Measurements from ENCODE around the gene FDX2. TPM values are rescaled to one million over a fixed set of nuclear protein-coding genes. Genes with fewer than 3 reads are reported as not detected.

FDX2 gene
- total and polyA plus RNA-seq, 2 donors (not counting 1 experiment from before 2014, with no cell fraction given): 14.0 to 21.0 TPM

DNA sequence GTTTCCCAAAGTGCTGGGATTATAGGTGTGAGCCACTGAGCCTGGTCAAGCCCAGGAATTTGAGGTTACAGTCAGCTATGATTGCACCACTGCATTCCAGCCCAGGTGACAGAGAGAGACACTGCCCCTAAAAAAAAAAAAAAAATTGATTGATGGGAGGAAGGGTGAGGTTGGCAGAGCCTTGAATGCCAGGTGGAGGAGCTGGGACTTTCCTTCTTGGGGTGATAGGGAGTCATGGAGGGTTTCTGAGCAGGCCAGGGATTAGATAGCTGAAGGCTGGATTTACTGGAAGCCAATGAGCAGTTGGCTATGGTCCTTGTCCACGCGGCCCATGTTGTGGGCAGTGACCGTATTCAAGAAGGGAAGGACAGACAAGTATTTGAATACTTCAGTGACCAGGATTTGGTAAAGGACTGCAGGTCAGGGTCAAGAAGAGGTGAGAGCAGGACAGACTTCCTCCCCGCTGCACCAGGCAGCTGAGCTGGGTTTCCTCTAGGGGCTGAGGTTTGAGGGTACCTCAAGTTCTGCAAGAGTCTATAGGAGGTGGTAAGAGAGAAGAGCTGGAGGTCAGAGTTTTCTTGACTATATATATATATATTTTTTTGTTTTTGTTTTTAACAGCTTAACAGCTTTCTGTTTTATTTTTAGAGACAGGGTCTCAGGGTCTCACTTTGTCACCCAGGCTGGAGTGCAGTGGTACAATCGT lies 35.9 kb downstream of the FDX2 start:
- H2AFZ ChIP-seq (ENCODE audit: low read length): no peak overlapping the region
- no peak overlapping the region for H3K9ac ChIP-seq (ENCODE audit: insufficient read depth, low read length)
- TF ChIP-seq, protein P1, sequence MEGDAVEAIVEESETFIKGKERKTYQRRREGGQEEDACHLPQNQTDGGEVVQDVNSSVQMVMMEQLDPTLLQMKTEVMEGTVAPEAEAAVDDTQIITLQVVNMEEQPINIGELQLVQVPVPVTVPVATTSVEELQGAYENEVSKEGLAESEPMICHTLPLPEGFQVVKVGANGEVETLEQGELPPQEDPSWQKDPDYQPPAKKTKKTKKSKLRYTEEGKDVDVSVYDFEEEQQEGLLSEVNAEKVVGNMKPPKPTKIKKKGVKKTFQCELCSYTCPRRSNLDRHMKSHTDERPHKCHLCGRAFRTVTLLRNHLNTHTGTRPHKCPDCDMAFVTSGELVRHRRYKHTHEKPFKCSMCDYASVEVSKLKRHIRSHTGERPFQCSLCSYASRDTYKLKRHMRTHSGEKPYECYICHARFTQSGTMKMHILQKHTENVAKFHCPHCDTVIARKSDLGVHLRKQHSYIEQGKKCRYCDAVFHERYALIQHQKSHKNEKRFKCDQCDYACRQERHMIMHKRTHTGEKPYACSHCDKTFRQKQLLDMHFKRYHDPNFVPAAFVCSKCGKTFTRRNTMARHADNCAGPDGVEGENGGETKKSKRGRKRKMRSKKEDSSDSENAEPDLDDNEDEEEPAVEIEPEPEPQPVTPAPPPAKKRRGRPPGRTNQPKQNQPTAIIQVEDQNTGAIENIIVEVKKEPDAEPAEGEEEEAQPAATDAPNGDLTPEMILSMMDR (conservative IDR thresholded peaks at IDR 0.05 in 1 of 2, IDR thresholded peaks at IDR 0.05 in 1 of 2; ENCODE audit: low read depth in 1 of 2, low read length in 2 of 2): no peak
- TF ChIP-seq EZH2 (IDR thresholded peaks at IDR 0.05; ENCODE audit: low read length, missing control alignments): no peak
- no peak overlapping the region for H3K27ac ChIP-seq (ENCODE audit: insufficient read depth, low read length)
- no peaks in the 10 kb centered on the region for H3K27me3 ChIP-seq (ENCODE audit: control insufficient read depth, insufficient read depth, low read length)
- H3K4me2 ChIP-seq (ENCODE audit: extremely low read depth, insufficient read depth, low read length): no peak overlapping the region
- DNase-seq (ENCODE audit: low read depth in 2 of 2): no peak
- no peaks in the 10 kb centered on the region for H3K9me3 ChIP-seq (ENCODE audit: control insufficient read depth, insufficient read depth, low read depth, low read length)
- H3K79me2 ChIP-seq (ENCODE audit: control insufficient read depth, insufficient read depth, low read length): no peaks in the 10 kb centered on the region
- no peaks in the 10 kb centered on the region for H3K4me1 ChIP-seq (ENCODE audit: control insufficient read depth, extremely low read depth, insufficient read depth, low read length)
- H3K4me3 ChIP-seq (replicated peaks in 1 of 4; ENCODE audit: control extremely low read depth in 1 of 4, insufficient read depth in 1 of 4, low read depth in 3 of 4, low read length in 4 of 4): no peak overlapping the region
- no peaks in the 10 kb centered on the region for H4K20me1 ChIP-seq (ENCODE audit: control insufficient read depth, extremely low read depth, insufficient read depth, low read length)
- no peaks in the 10 kb centered on the region for H3K36me3 ChIP-seq (ENCODE audit: control insufficient read depth, insufficient read depth, low read length)

DNA sequence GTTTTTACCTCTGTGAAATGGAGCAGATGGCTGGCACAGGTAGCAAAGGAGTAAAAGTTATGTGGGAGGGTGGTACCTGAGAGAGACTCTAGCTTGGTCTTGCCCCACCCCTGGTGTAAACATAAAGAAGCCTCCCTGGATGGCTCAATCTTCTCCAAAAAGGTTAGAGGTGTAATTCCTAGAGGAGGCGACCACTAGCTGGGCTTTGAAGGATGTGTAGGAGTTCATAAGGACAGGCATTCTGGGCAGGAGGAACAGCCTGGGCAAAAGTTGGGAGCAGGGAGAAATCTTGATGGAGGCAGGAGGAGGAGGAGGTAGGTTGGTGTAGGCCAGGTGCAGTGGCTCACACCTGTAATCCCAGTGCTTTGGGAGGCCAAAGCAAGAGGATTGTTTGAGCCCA lies 36.9 kb downstream of the FDX2 start:
- Histone ChIP-seq H3K27me3 (ENCODE audit: control insufficient read depth, insufficient read depth, low read length) (no peaks in the 10 kb centered on the region), H3K4me2 (ENCODE audit: extremely low read depth, insufficient read depth, low read length) (no peak overlapping the region), H3K27ac (ENCODE audit: insufficient read depth, low read length) (no peak overlapping the region), H4K20me1 (ENCODE audit: control insufficient read depth, extremely low read depth, insufficient read depth, low read length) (no peaks in the 10 kb centered on the region), H3K79me2 (ENCODE audit: control insufficient read depth, insufficient read depth, low read length) (no peaks in the 10 kb centered on the region), H3K9me3 (ENCODE audit: control insufficient read depth, insufficient read depth, low read depth, low read length) (no peaks in the 10 kb centered on the region), H3K9ac (ENCODE audit: insufficient read depth, low read length) (no peak overlapping the region), H3K36me3 (ENCODE audit: control insufficient read depth, insufficient read depth, low read length) (no peaks in the 10 kb centered on the region), H2AFZ (ENCODE audit: low read length) (no peak overlapping the region), H3K4me3 (replicated peaks in 1 of 4; ENCODE audit: control extremely low read depth in 1 of 4, insufficient read depth in 1 of 4, low read depth in 3 of 4, low read length in 4 of 4) (no peak overlapping the region), H3K4me1 (ENCODE audit: control insufficient read depth, extremely low read depth, insufficient read depth, low read length) (no peaks in the 10 kb centered on the region)
- TF ChIP-seq EZH2 (IDR thresholded peaks at IDR 0.05; ENCODE audit: low read length, missing control alignments): no peak
- TF ChIP-seq, protein P1 (conservative IDR thresholded peaks at IDR 0.05 in 1 of 2, IDR thresholded peaks at IDR 0.05 in 1 of 2; ENCODE audit: low read depth in 1 of 2, low read length in 2 of 2): no peak
- no peak for DNase-seq (ENCODE audit: low read depth in 2 of 2)

DNA sequence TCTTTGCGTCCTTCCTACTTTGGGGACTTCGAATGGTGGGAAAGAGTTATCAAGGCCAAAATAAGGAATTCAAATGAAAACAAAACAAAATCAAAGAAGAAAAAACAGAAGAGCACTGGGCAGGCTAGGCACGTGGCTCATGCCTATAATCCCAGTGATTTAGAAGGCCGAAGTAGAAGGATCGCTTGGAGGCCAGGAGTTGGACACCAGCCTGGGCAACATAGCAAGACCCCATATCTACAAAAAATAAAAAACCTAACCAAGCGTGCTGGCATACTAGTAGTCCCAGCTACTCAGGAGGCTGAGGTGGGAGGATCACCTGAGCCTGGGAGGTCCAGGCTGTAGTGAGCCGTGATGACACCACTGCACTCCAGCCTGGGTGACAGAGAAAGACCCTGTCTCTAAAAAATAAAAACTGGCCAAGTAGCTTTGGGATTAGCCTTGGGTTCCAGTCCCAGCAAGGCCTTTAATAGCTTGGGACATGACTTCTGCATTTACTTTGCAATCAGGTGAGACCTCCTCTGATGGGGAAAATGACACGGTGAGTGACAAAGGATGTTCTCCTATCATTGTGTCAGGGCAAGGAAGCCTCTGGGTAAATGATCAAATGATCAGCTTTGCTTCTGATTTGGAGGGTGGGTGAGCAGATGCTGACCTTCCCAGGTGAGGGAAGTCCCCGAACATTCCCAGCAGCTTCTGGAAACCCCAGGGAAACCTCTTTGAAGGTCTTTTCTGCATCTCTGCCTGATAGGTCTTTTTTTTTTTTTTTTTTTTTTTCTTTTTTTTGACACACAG lies 37.8 kb downstream of the FDX2 start:
- H3K9me3 ChIP-seq (ENCODE audit: control insufficient read depth, insufficient read depth, low read depth, low read length): no peaks in the 10 kb centered on the region
- H3K4me1 ChIP-seq (ENCODE audit: control insufficient read depth, extremely low read depth, insufficient read depth, low read length): no peaks in the 10 kb centered on the region
- H4K20me1 ChIP-seq (ENCODE audit: control insufficient read depth, extremely low read depth, insufficient read depth, low read length): no peaks in the 10 kb centered on the region
- no peak overlapping the region for H3K4me2 ChIP-seq (ENCODE audit: extremely low read depth, insufficient read depth, low read length)
- H2AFZ ChIP-seq (ENCODE audit: low read length): no peak overlapping the region
- no peak overlapping the region for H3K27ac ChIP-seq (ENCODE audit: insufficient read depth, low read length)
- TF ChIP-seq EZH2 (IDR thresholded peaks at IDR 0.05; ENCODE audit: low read length, missing control alignments): no peak
- TF ChIP-seq, protein P1 (conservative IDR thresholded peaks at IDR 0.05 in 1 of 2, IDR thresholded peaks at IDR 0.05 in 1 of 2; ENCODE audit: low read depth in 1 of 2, low read length in 2 of 2): no peak
- no peaks in the 10 kb centered on the region for H3K79me2 ChIP-seq (ENCODE audit: control insufficient read depth, insufficient read depth, low read length)
- DNase-seq (ENCODE audit: low read depth in 2 of 2): no peak
- H3K4me3 ChIP-seq (replicated peaks in 1 of 4; ENCODE audit: control extremely low read depth in 1 of 4, insufficient read depth in 1 of 4, low read depth in 3 of 4, low read length in 4 of 4): no peak overlapping the region
- no peaks in the 10 kb centered on the region for H3K36me3 ChIP-seq (ENCODE audit: control insufficient read depth, insufficient read depth, low read length)
- H3K27me3 ChIP-seq (ENCODE audit: control insufficient read depth, insufficient read depth, low read length): no peaks in the 10 kb centered on the region
- no peak overlapping the region for H3K9ac ChIP-seq (ENCODE audit: insufficient read depth, low read length)
